PC-9 (cell line): Measurements from ENCODE around the gene C21orf58.

Source experiments
- EZH2 ChIP-seq: fragments of 200-600 bp; sonication (generic); IDR thresholded peaks from 2 replicates; pipeline ENCODE4 v1.8.0; 2017; ENCODE audit warnings: antibody characterized with exemption, low read depth
- TF ChIP-seq, protein P1 (sequence below): fragments of 200-600 bp; sonication (generic); conservative IDR thresholded peaks from 2 replicates; pipeline ENCODE4 v1.6.1; 2017; ENCODE audit warnings: mixed run types, antibody characterized with exemption, mild to moderate bottlenecking, moderate library complexity

DNA sequence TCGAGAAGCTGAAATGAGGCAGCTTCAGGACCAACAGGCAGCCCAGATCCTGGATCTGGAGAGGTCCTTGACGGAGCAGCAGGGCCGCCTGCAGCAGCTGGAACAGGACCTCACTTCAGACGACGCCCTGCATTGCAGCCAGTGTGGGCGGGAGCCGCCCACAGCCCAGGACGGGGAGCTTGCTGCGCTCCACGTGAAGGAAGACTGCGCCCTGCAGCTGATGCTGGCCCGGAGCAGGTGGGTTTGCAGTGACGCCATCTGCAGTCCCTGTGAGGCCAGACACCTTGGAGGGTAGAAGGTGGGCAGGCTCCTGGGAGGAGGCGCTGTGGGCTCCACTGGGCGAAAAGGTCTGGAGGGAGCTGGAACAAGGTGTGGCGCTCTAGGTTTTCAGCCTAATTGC, 40.0 kb upstream of the C21orf58 start:
- TF ChIP-seq, protein P1, sequence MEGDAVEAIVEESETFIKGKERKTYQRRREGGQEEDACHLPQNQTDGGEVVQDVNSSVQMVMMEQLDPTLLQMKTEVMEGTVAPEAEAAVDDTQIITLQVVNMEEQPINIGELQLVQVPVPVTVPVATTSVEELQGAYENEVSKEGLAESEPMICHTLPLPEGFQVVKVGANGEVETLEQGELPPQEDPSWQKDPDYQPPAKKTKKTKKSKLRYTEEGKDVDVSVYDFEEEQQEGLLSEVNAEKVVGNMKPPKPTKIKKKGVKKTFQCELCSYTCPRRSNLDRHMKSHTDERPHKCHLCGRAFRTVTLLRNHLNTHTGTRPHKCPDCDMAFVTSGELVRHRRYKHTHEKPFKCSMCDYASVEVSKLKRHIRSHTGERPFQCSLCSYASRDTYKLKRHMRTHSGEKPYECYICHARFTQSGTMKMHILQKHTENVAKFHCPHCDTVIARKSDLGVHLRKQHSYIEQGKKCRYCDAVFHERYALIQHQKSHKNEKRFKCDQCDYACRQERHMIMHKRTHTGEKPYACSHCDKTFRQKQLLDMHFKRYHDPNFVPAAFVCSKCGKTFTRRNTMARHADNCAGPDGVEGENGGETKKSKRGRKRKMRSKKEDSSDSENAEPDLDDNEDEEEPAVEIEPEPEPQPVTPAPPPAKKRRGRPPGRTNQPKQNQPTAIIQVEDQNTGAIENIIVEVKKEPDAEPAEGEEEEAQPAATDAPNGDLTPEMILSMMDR, result no peak
- no peak for TF ChIP-seq EZH2
